K562 (cell line): ENCODE data around the gene SYNE2. TPM values are rescaled to one million over a fixed set of nuclear protein-coding genes. Genes with fewer than 3 reads are reported as not detected.

Experiments
- ATAC-seq: fragments of 200-7000 bp; cut with Tn5 transposase; 3 replicates; pipeline ENCODE4 v1.9.1; 2020; ENCODE audit warnings: moderate library complexity
- BruUV-seq: library from RNA; stranded (reverse); fragments of 400-500 nt; replicated peaks from 2 replicates; lab custom pipeline; 2021; lab: Mats Ljungman, UMichigan
- CTCF ChIA-PET: fragments of 300-600 bp; formaldehyde crosslinking; extraction: SDS; loops from one replicate; lab custom pipeline; 2021; ENCODE audit warnings: low intra/inter-chr PET ratio; lab: Yijun Ruan, JAX
- POLR2A ChIA-PET: fragments of 300-600, 350-650 bp; sonication (Branson Sonifier 250); formaldehyde crosslinking; extraction: SDS; loops from one replicate; lab custom pipeline; 2021; ENCODE audit warnings: antibody characterized with exemption, inconsistent platforms; lab: Yijun Ruan, JAX
- DNase-seq, 4 experiments: peaks; one replicate each; pipeline versions ENCODE4 v3.0.0 to v3.0.0-alpha.2; 2011 to 2018; ENCODE audit warnings: low spot score in 3 of 4, mixed read lengths in 3 of 4; ENCODE audit errors: extremely low read depth in 1 of 4
- FAIRE-seq: peaks from 2 replicates; lab custom pipeline; 2011; peaks lifted over from hg19 to GRCh38; lab: Jason Lieb, UNC
- H2AFZ ChIP-seq: 2 replicates; pipeline ENCODE4 v1.6.0; 2011; ENCODE audit warnings: low read depth, low read length, control low read depth, inconsistent platforms
- H3K27ac ChIP-seq: fragments of 200-600 bp; 3 replicates; pipeline ENCODE4 v1.8.0; 2011; ENCODE audit warnings: low read depth, mild to moderate bottlenecking, control low read depth, inconsistent platforms, low read length, moderate library complexity, mixed read lengths; ENCODE audit errors: extremely low read depth
- H3K27me3 ChIP-seq, 2 experiments: fragments of 300-600 bp in 1 of 2; 2 replicates in 1 of 2; 3 replicates in 1 of 2; pipeline versions ENCODE4 v1.6.0 to v1.8.0; 2011; ENCODE audit warnings: inconsistent platforms in 2 of 2, low read length in 2 of 2, mild to moderate bottlenecking in 1 of 2, mixed read lengths in 1 of 2, moderate library complexity in 1 of 2; ENCODE audit not compliant: control insufficient read depth in 2 of 2, insufficient read depth in 2 of 2
- H3K36me3 ChIP-seq: fragments of 300-600 bp; 3 replicates; pipeline ENCODE4 v1.8.0; 2011; ENCODE audit warnings: mild to moderate bottlenecking, low read length, inconsistent platforms; ENCODE audit not compliant: control insufficient read depth, insufficient read depth
- H3K4me1 ChIP-seq, 2 experiments: fragments of 200-600 bp in 1 of 2; replicated peaks in 1 of 2; 2 replicates in 1 of 2; 3 replicates in 1 of 2; pipeline versions ENCODE4 v1.5.1 to v1.8.0; 2011; ENCODE audit warnings: inconsistent platforms in 2 of 2, low read length in 2 of 2, mild to moderate bottlenecking in 1 of 2, mixed read lengths in 1 of 2, moderate library complexity in 1 of 2; ENCODE audit not compliant: control insufficient read depth in 2 of 2, insufficient read depth in 2 of 2
- H3K4me2 ChIP-seq: 2 replicates; pipeline ENCODE4 v1.6.1; 2011; ENCODE audit warnings: low read length, control low read depth, inconsistent platforms, mixed read lengths; ENCODE audit not compliant: insufficient read depth
- H3K4me3 ChIP-seq: fragments of 200-600 bp; sonication (generic), shearing (Covaris generic); 2 replicates; pipeline ENCODE4 v1.5.1; 2016; ENCODE audit warnings: control low read depth, inconsistent platforms
- H3K79me2 ChIP-seq: fragments of 200-600 bp; 3 replicates; pipeline ENCODE4 v1.8.0; 2011; ENCODE audit warnings: low read length, inconsistent platforms; ENCODE audit not compliant: control insufficient read depth, insufficient read depth
- H3K9ac ChIP-seq, 2 experiments: 2 replicates each; pipeline versions ENCODE4 v1.6.0 to v1.6.1; 2011; ENCODE audit warnings: low read depth in 2 of 2, low read length in 2 of 2, control low read depth in 1 of 2, inconsistent platforms in 1 of 2, mild to moderate bottlenecking in 1 of 2, mixed read lengths in 1 of 2; ENCODE audit not compliant: insufficient read depth in 1 of 2
- H3K9me1 ChIP-seq: one replicate; pipeline ENCODE4 v1.6.0; 2011; ENCODE audit warnings: inconsistent platforms, mild to moderate bottlenecking, low read length, moderate library complexity; ENCODE audit not compliant: control insufficient read depth, insufficient read depth
- H3K9me3 ChIP-seq: replicated peaks from 2 replicates; pipeline ENCODE4 v1.5.1; 2011; ENCODE audit warnings: low read depth, low read length, inconsistent platforms; ENCODE audit not compliant: control insufficient read depth, insufficient read depth
- H4K20me1 ChIP-seq: replicated peaks from 2 replicates; pipeline ENCODE4 v1.6.1; 2011; ENCODE audit warnings: low read length, inconsistent platforms, mixed read lengths; ENCODE audit not compliant: control insufficient read depth, insufficient read depth
- CBX3 ChIP-seq, 2 experiments: IDR thresholded peaks; 1 replicate in 1 of 2; 2 replicates in 1 of 2; pipeline ENCODE4 v1.6.1; 2012; ENCODE audit warnings: inconsistent platforms in 2 of 2, low read length in 2 of 2, borderline replicate concordance in 1 of 2, control low read depth in 1 of 2
- CEBPB ChIP-seq: fragments of 450-650 bp; IDR thresholded peaks from 2 replicates; pipeline ENCODE4 v1.6.1; 2016; ENCODE audit warnings: missing genetic modification characterization, missing compliant biosample characterization
- CTBP1 ChIP-seq: fragments of 450-650 bp; IDR thresholded peaks from 2 replicates; pipeline ENCODE4 v1.6.1; 2016; ENCODE audit warnings: borderline replicate concordance
- GMEB1 ChIP-seq: fragments of 250-450 bp; sonication (Bioruptor Pico); IDR thresholded peaks from 2 replicates; pipeline ENCODE4 v1.4.0; 2020; ENCODE audit warnings: mild to moderate bottlenecking
- HDAC6 ChIP-seq: IDR thresholded peaks from 2 replicates; pipeline ENCODE4 v1.6.1; 2012; ENCODE audit warnings: low read depth, mild to moderate bottlenecking, control low read depth, inconsistent platforms, low read length, moderate library complexity
- MCM3 ChIP-seq: fragments of 450-650 bp; IDR thresholded peaks from 2 replicates; pipeline ENCODE4 v1.6.1; 2016
- NFE2L1 ChIP-seq: fragments of 450-650 bp; IDR thresholded peaks from 2 replicates; pipeline ENCODE4 v1.6.1; 2016; ENCODE audit warnings: missing genetic modification characterization, low read depth, mild to moderate bottlenecking, missing compliant biosample characterization, moderate library complexity, borderline replicate concordance
- NR2C2 ChIP-seq, 2 experiments: fragments of 200-800 bp in 1 of 2; sonication (Bioruptor generic) in 1 of 2; sonication (generic) in 1 of 2; formaldehyde crosslinking in 1 of 2; IDR thresholded peaks; 2 replicates each; pipeline versions ENCODE4 v1.6.1 to v1.8.0; 2016 to 2022; ENCODE audit warnings: mild to moderate bottlenecking in 1 of 2, missing compliant biosample characterization in 1 of 2, missing genetic modification characterization in 1 of 2, missing genetic modification reagents in 1 of 2
- POLR3G ChIP-seq: IDR thresholded peaks from 2 replicates; pipeline ENCODE4 v1.6.1; 2011; ENCODE audit not compliant: insufficient read length, insufficient replicate concordance; ENCODE audit errors: extremely low read depth
- TCF7 ChIP-seq: sonication (generic); IDR thresholded peaks from 2 replicates; pipeline ENCODE4 v1.6.1; 2016; ENCODE audit warnings: antibody characterized with exemption, borderline replicate concordance
- THRB ChIP-seq: fragments of 450-650 bp; formaldehyde crosslinking; conservative IDR thresholded peaks from 2 replicates; pipeline ENCODE4 v1.4.0; 2022; ENCODE audit warnings: mild to moderate bottlenecking, missing genetic modification characterization
- ZBTB17 ChIP-seq: fragments of 450-650 bp; formaldehyde crosslinking; IDR thresholded peaks from 2 replicates; pipeline ENCODE4 v1.4.0; 2020; ENCODE audit warnings: mild to moderate bottlenecking
- ZNF75A ChIP-seq: fragments of 450-650 bp; formaldehyde crosslinking; IDR thresholded peaks from 2 replicates; pipeline ENCODE4 v1.4.0; 2020; ENCODE audit warnings: mild to moderate bottlenecking
- WGBS: fragments of 100-300 bp; shearing (Covaris generic); methylation state at CpG from one replicate; pipeline ENCODE4 v1.1.6; 2016; ENCODE audit warnings: low coverage, mixed read lengths; ENCODE audit not compliant: insufficient coverage; ENCODE audit errors: missing lambda C conversion rate; 5-methylcytosine and 5-hydroxymethylcytosine counted together
- in situ Hi-C: fragments of 300-500 bp; cut with MboI; formaldehyde crosslinking; loops from 4 replicates; pipeline ENCODE4 v1.15.0; 2018; ENCODE audit warnings: inconsistent platforms, mixed read lengths
- intact Hi-C: fragments of 100-400 bp; cut with micrococcal nuclease; formaldehyde crosslinking; loops from 2 replicates; pipeline ENCODE4 v1.14.2; 2022
- polyA plus RNA-seq, 8 experiments: library from polyadenylated mRNA; depleted of rRNA in 4 of 8; stranded (reverse) in 5 of 8; unstranded in 3 of 8; fragments of >200 nt; fragmentation: Nextera tagmentation in 2 of 8; fragmentation: Illumina TruSeq in 1 of 8; extraction: Ambion mirVana in 2 of 8; extraction: Trizol in 1 of 8; gene quantifications; 2 replicates each; pipeline versions ENCODE4 v1.2.1 to v1.2.3, GENCODE V29; 2011 to 2014; ENCODE audit warnings: inconsistent platforms in 1 of 8, missing spikeins in 1 of 8
- total RNA-seq, 7 experiments: library from RNA; depleted of rRNA in 6 of 7; stranded (reverse); fragments of >200 nt in 6 of 7; fragmentation: Illumina TruSeq in 2 of 7; extraction: Trizol in 2 of 7; gene quantifications; 2 replicates each; pipeline versions ENCODE4 v1.2.1 to v1.2.3, GENCODE V29; 2011 to 2021; ENCODE audit warnings: low replicate concordance in 1 of 7

The SYNE2 gene
- total and polyA plus RNA-seq, 9 of the 15 experiments (the other 6 are each of a cell fraction or from before 2014, with no cell fraction given) = 0.06 to 0.53 (median 0.11) TPM

GRCh38 chr14:64091217-64091616 lies 238.4 kb downstream of the SYNE2 start (continued):
- TF ChIP-seq GMEB1 = no peak

GRCh38 chr14:64092338-64092737 lies 239.5 kb downstream of the SYNE2 start:
- in situ Hi-C loops (no loop called here), intact Hi-C loops (no loop called here)
- Histone ChIP-seq H3K4me2 (no peak overlapping the region), H3K9me1 (no peaks in the 10 kb centered on the region), H4K20me1 (no peaks in the 10 kb centered on the region), H3K27me3 (no peaks in the 10 kb centered on the region; a peak in 1 of 5 replicates), H3K9ac (no peak overlapping the region), H3K9me3 (no peaks in the 10 kb centered on the region), H3K4me3 (no peak overlapping the region), H3K27ac (no peak overlapping the region), H2AFZ (no peak overlapping the region), H3K4me1 (no peaks in the 10 kb centered on the region), H3K36me3 (no peaks in the 10 kb centered on the region), H3K79me2 (no peaks in the 10 kb centered on the region)
- DNase-seq = no peak
- 0% methylated on average over 4 of the region's 4 CpGs for WGBS
- no peak for ATAC-seq
- no peak for TF ChIP-seq HDAC6
- TF ChIP-seq NR2C2 (CRISPR knock-in tag; IDR thresholded peaks at IDR 0.05) = no peak
- TF ChIP-seq NR2C2 (tag; IDR thresholded peaks at IDR 0.05) = no peak
- no peak for TF ChIP-seq MCM3
- no peak for TF ChIP-seq CEBPB
- no peak for TF ChIP-seq THRB
- no peak for TF ChIP-seq ZNF75A
- TF ChIP-seq CTBP1 = no peak
- no peak for TF ChIP-seq TCF7
- no peak for TF ChIP-seq CBX3 (IDR thresholded peaks at IDR 0.05; ENCODE audit: borderline replicate concordance in 1 of 2, low read length in 2 of 2)
- TF ChIP-seq ZBTB17 (CRISPR knock-in tag) = no peak
- no peak for TF ChIP-seq POLR3G
- TF ChIP-seq NFE2L1 (tag) = no peak
- FAIRE-seq = no peak
- BruUV-seq = no TSS peak
- ChIA-PET CTCF (no interaction called here), POLR2A (no interaction called here)
